Pons (tissue), 1 donor: ENCODE data around the gene CRLF1.
"Not testable (repeated sequence)": the region's sequence is repeated elsewhere in the genome, so short reads cannot be mapped to it uniquely, and the experiment has no call there.

ENCODE experiments used
- DNase-seq: peaks from one replicate; pipeline ENCODE4 v3.0.0-alpha.2; 2016; ENCODE audit warnings: low spot score

Gene CRLF1

DNA sequence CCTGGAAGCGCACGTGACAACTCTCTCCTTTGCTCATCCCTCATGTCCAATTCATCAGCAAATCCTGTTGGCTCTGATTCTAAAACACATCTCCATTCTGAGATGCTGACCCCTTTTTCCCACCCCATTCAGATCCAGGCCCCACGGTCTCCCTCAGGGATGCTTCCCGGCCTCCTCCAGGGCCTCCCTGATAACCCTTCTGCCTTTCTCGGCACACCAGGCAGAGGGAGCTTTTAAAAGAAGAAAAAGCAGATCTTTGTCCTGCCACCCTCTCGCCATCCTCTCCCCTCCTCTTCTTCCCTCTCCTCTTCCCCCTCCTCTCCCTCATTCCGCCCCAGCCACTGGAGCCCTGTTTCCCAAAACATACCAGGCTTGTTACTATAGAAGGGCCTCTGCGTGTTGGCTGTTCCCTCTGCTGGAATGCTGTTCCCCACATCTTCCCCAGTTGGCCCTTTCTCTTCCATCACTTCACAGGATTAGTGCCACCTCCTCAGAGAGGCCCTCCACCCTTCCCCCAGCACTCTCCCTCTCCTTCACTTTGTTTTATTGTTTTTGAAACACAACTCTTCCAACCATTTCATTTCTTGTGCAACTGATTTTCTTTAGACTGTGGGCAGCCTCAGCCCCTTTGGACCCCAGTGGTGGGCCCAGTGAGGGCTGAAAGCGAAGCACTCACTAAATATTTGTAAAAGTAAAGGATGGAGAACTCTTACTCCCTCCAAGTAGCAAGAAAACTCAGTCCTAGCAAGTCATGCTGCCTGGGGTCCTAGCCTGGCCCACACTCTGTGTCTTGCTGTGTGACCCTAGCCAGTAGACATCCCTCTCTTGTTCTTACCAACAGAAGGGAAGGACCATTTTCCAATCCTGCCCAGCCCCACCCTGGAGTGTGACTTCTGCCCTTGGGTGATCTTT lies 2.5 kb upstream of the CRLF1 start:
- no peak for DNase-seq

DNA sequence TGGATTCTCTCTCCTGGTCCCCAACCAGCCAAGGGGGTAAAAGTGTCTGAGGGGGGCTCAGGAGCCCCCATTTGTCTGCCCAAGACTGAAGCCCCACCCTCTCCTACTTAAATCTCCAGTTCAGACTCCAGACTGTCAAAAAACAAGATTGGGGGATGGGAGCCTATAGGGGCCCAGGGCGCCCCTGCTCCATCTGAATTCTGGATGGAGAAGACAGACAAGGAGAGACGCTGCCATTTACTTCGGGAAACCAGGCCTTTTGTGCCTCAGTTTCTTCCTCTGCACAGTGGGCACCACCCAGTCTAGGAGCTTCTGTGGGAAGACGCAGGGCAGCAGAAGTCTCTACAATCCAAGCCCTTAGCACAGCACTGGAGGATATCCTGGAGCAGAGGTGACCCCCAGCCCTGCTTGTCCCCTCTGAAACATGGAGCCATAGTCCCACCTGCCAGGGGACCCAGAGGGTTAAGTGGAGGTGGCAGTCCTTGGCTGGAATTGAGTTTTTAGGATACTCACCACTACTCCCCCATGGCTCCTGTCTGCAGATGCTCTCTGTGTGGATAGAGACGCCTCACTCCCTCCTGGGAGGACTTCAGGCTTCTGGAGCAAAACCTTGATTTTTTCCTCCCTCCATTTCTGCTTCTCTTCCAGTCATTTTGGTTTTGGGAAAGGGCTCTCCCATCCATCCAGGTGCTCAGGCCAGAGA lies 1.7 kb upstream of the CRLF1 start:
- DNase-seq, result no peak

DNA sequence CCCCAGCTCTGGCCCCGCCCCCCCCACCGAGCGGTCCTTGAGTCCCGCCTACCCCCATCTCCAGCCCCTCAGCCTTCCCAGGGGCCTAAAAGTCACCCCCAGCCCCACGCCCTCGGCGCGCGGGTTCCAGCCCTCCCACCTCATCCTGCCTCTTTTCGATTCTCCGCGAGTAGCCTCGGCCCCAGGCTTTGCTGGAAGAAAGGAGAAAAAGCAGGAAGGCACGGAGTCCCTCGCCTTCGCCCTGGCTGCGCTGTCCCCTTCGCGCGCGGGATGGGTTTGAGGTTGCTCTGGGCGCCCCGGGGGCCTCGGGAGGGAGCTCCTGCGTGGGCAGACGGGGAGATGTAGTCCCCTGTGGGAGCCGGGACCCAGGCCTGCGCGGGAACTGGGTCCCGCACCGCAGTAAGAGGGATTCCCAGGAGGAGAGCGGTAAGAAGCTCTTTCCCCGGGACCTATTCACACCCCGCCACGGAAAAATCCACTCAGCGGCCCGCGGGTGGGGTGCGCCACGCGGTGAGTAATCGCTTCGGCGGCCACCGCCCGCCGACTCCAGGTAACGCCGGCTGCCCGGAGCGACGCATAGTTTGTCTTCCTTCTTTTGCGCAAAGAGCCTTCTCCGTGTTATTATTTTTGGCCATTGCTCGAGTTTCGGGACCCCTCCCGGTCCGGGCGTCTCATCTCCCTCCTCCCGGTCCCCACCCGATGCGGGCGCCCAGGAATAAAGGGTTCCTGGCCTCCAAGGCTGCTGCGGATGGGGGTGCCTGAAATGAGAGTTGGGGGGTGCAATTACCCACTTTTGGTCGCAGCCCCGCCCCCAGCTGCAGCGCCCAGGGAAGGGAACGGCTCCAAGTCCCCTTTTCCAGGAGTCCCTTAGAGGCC lies 865 bp upstream of the CRLF1 start:
- no peak for DNase-seq

DNA sequence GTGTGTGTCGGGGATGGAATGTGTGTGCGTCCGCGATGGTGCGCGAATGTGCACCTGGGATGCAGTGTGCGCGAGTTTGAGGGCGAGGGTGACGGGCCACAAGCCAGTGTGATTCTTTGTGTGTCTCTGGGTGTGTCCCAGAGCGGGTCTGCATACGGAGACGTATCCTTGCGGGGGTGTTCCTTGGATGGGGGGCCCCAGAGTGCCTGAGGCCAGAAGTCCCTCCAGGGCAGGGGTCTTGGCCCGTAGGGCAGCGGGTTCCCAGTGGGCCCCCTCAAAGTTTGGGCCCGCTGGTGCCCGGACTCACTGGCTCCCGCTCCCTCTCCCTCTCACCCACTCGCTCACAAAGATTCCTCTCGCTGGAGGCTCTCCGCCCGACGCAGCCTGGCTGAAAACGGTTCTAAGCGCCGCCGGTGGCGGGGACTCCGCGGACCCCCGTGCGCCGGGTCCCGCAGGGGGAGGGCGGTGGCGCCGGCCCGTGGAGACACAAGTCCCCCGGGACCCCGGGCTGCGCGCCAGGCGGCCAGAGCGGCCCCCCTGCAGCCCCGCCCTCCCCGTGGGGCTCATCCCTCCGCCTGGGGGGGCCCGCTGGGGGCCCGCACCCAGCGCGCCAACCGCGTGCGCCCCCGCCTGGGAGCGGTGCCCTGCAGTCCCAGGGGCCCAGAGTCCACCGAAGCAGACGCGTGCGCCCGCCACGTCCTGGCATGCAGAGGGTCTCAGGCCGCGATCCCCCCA lies 886 bp downstream of the CRLF1 start:
- no peak for DNase-seq

DNA sequence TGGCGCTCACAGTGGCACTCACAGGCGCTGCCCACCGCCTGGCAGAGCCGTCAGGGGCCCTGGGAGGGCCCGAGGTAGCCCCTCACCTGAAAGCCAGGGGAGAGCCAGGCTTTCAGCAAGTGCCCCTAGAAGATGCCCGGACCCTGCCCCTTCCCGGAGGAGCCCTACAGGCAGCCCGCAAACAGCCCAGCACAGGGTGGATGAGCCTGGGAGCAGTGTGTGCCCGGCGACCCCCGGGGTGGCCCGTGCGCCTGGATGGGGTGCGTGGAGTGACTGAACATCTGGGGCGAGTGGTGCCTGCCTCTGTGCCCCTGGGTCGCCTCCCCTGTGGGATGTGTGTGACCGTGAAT lies 1.4 kb downstream of the CRLF1 start:
- no peak for DNase-seq

DNA sequence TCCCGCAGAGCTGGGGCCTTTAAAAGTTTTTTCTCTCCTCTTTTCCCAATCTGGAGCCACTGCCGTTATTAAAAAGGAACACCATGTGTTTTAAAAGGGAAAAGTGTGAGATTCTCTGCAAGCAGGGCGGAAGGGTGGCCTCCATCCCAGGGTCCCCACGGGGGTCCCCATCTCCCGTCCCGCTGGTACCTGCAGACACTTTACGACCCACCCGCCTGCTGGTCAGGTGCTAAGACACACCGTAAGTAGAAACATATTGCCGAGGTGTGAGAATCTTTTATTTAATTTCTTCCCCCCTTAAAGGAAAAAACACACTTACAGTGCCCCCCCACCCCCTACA lies 1.8 kb downstream of the CRLF1 start:
- DNase-seq, result no peak

DNA sequence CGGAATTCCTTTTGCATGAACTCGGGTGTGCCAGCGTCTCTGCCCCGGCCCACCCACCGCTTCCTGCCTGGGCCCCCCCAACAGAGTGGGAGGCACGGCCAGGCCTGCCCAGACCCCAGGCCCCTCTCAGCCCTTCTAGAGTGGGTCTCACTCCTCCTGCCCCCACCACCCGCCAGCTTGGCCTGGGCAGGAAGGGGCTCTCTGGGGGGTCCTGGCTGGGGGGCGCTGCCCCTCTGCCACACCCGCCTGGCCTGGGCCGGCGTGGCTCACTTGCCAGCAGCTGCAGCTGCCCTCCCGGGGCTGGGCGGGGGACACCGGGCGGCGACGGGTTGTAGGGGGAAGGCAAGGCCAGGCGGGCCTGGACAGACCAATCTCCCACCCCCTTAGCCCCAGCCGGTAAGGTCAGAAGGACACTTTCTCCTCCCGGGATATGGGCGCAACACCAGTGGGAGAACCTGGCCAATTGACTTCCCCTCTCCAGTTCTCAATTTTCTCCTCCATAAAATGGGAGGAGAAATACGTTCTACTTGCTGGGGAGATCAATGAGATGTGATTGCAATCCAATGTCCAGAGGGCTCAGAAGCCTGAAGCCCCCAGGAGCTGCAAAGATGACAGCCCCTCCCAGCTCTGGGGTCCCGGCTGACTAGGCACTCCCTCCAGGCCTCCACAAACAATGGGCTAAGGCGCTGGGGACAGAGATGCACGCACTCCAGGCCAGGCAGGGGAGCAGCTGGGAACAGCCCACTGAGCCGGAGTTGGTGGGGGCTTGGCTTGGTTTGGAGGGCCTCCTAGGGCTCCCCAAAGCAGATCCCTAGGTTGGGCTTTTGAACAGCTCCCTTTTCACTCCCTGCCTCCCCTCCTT lies 2.4 kb downstream of the CRLF1 start:
- no peak for DNase-seq

DNA sequence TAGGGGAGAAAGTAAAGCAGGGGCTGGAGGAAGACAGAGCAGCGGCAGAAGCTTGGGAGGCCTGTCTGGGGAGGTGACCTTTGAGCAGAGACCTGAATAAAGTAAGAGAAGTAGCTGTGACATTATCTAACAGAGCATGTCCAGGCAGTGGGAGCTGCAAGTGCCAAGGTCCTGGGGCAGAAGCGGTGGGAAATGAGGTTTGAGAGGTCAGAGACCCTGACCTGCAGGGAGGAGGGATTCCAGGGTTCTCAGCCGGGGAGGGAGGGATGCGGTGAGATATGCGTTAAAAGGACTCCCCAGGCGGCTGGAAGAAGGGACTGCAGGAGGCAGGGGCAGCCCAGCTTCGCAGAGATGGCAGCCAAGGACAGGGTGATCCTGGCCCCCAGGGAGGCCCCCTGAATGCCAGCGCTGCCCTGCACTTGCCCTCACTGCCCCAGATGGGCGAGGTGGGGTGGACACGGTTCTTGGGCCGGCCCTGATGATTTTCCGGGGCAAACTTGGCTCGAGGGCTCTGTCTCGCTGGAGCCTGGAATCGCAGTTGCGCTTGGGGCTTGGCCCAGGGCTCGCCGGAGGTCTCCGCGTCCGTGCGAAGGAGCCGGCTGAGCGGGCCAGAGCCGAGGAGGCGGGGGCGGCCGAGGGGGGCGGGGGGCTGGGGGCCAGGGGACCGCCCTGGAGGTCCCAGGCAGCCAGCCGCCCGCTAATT lies 3.2 kb downstream of the CRLF1 start:
- DNase-seq, result no peak

DNA sequence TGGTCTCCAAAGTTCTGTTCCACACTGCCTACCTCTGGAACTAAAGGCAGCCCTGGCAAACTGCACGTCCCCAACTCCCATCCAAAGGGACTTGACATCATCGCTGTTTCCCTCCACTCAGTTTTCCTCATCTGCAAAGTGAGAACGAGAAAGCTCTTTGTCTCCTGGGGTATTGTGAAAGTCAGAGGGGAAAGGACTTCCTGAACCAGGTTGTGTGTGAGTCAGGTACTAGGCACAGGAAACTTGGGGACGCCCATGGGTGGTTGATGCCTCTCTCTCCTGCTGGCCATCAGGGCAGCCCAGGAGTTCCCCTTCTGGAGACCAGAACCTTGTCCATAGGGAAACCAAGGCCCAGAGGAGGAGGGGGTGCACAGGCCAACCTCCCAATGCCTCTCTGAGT lies 4.7 kb downstream of the CRLF1 start:
- no peak for DNase-seq

DNA sequence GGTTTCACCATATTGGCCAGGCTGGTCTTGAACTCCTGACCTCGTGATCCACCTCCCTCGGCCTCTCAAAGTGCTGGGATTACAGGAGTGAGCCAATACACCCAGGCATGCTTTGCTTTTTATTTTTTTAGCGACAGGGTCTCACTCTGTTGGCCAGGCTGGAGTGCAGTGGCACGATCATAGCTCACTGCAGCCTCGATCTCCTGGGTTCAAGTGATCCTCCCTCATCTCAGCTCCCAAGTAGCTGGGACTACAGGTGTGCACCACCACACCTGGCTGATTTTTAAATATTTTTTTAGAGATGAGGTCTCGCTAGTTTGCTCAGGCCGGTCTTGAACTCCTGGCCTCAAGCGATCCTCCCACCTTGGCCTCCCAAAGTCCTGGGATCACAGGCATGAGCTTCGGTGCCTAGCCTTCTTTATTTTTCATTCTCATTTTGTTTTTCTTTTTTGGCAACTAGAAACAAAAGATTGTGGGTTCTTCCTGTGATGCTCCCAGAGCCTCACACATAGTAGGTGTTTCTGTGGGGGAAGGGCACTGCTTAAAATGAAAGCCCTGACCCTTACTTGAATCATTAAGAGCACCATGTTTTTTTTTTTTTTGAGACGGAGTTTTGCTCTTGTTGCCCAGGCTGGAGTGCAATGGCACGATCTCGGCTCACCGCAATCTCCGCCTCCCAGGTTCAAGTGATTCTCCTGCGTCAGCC lies 5.8 kb downstream of the CRLF1 start:
- DNase-seq, result not testable (repeated sequence)

DNA sequence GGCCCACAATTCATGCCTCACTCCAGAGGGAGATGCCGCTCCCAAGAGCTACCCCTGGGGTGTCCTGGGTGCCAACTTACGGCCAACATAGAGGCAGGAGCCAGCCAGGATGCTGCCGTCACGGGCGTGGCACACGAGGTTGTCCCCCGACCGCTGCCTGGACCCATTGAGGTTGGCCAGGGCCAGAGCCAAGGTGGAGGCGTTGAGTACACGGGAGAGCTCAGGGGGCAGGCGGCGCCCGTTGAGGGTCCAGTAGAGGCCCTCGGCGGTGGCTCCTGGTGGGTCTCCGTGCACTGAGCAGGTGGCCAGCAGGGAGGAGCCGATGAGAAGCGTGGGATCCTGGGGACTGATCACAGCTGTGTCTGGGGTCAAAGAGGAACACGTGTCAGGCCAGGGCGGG lies 7.1 kb downstream of the CRLF1 start:
- no peak for DNase-seq

DNA sequence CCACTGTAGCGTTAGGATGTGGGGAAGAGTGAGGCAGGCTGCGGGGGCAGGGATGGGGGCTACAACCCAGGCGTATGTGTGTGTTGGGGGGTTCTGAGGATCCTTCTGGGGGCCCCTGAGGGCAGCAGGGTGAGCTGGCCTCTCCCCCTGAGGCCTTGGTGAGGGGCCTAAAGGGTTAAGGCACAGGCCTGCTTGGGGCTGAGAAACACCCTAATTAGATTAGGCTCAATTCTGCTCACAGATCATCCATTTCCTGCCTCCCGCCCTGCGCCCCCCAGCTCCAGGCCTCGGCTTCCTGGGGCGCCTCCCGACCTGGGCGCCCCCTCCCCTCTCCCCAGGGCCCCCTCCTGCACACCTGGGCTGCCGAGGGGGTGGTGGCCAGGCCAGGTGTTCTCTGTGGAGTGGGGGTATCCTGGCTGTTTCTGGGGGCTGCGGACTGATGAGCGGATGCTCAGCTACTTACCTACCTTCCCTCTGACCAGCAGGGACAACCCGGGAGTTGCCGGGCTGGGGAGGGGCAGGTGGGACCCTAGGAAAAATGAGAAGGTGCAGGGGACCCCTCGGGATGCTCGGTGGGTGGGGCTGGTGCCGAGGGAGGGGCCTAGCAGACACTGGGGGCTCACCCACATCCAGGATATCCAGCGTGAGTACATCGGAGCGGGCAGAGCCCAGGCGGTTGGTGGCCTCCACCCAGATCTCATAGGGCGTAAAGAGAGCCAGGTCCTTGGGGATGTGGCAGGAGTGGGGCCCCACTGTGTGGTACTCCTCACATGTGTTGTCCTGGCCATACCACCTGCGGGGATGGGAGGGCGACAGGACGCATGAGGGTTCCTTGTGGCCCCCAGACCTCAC lies 8.6 kb downstream of the CRLF1 start:
- no peak for DNase-seq

DNA sequence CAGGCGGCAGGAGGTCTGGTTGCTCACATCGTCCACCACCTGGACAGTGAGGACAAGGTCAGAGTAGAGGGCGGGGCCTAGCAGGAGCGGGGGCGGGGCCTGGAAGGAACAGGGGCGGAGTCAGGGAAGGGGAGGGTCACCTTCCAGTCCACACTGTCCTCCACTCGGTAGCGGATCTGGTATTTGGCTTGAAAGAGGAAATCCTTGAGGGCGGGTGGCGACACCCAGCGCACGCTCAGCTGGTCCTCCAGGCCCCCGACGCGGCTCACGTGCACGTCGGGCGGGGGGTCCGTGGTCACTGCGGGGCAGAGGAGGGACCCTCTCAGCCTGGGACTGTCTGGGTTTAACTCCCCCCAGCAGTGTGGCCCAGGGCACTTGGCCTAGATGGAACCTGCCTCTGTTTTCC lies 9.8 kb downstream of the CRLF1 start:
- DNase-seq, result no peak

DNA sequence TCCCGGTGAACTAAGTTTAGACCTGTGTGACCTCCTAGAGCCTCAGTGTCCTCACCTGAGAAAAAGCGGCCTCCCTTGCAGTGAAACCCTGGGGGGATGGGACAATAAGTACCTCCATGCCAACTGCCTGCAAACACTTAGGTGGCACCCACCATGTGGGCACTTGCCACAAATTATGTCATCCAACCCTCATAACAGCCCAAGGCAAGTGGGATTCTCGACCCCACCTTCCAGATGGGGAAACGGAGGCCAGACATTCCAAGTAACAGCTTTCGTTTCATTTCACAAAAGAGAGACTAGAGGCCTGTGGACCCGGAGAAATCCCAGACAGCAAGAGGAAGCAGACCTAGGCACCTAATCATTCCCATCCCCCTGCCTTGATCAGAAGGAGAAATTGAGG lies 11.1 kb downstream of the CRLF1 start:
- no peak for DNase-seq

DNA sequence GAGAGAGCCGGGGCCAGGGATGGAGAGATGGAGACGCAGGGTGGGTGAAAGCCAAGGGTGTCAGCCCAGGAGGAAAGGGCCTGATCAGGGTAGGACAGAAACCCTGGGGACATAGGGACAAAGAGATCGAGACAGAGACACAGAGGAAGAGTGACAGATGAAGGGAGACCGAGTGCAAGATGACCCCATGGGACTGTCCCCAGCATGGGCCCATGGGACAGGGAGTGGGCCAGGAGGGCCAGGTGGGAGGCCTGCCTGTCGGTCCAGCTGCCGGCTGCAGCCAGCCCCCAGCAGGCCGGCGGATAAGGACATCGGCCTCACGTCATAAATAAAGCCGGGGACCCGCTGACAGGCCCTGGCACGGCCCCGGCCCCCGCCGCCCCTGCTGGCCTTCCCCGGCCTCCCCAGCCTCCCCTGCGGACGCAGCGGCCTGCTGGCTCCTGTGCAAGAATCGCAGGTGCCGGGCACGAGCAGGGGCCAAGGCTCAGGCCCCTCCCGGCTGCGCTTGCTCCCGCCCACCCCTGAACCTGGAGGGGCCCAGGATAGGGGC lies 11.7 kb downstream of the CRLF1 start:
- DNase-seq, result no peak

DNA sequence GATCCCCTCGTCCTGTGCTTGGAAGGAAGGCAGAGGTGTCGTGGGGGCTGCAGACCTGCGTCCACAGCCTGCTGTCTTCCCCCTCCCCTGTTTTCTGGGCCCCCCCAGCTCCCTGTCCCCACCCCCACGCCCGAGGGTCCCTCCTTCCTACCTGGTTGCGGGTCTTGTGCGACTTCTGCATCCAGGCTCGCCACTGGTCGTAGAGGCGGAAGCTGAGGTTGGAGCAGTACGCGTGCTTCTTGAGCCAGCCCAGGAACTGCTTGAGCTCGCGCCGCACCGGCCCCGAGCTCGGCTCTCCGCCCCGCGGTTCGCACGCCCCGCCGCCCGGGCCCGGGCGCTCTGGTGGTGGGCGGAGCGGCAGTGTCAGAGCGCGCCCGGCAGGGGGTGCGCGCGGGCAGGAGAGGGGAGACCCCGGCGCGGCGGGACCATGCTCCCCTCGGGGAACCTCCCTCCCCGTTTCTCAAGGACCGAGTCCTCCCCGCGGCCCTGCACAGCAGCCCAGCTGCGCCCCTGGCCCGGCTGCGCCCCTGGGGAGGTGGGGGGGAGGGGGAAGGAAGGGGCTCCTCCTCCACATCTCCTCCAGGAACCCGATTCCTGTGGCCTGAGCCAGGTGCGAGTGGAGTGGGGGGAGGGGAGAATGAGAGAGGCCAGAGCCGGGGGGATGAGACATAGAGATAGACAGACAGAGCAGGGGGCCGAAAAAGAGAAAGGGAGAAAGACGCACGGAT lies 12.3 kb downstream of the CRLF1 start:
- DNase-seq, result no peak

DNA sequence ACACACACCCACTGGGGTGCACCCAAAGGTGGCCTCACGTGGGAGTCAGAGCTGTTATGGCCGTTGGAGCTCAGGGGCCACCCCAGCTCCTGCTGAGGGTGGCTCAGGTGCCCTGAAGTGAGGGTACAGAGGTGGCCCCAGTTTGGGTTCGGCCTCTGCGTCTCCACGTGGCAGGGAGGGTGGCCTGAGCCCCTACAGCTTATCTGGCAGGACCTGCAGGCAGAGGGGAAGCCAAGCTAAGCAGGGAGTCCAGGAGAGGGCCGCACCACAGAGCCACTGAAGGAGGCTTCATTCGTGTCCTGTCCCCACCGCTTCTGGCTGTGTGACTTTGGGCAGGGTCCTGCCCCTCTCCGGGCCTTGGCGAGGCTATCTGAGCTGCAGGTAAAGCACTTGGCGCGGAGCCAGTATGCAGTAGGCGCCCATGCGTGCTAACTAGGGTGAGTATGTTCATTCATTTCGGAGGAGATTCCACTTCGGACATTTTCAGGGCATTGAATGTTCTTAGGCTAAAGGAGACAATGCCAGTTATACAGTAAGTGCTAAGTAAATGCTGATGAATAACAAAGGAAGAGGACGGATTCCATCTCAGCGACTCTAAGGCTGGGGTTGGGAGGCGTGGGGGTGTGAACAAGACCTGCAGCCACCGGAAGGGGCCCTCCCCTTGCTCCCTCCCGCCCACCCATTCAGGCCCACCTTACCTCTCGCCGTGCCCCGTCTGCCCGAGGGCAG lies 13.1 kb downstream of the CRLF1 start:
- no peak for DNase-seq
